C4-2B (cell line): ENCODE results near the gene CHAC1.

ENCODE experiments used
- CTCF ChIP-seq: fragments of 450-650 bp; conservative IDR thresholded peaks from 2 replicates; pipeline ENCODE4 v1.5.1; 2017; ENCODE audit warnings: mild to moderate bottlenecking
- ZFX ChIP-seq: fragments of 450-650 bp; IDR thresholded peaks from 2 replicates; pipeline ENCODE4 v1.6.1; 2017

GRCh38 chr15:40940296-40940801 lies 12.9 kb upstream of the CHAC1 start:
- TF ChIP-seq CTCF (no peak), ZFX (no peak)
